ENCODE measurements around the gene JAG1.

The JAG1 gene

DNA sequence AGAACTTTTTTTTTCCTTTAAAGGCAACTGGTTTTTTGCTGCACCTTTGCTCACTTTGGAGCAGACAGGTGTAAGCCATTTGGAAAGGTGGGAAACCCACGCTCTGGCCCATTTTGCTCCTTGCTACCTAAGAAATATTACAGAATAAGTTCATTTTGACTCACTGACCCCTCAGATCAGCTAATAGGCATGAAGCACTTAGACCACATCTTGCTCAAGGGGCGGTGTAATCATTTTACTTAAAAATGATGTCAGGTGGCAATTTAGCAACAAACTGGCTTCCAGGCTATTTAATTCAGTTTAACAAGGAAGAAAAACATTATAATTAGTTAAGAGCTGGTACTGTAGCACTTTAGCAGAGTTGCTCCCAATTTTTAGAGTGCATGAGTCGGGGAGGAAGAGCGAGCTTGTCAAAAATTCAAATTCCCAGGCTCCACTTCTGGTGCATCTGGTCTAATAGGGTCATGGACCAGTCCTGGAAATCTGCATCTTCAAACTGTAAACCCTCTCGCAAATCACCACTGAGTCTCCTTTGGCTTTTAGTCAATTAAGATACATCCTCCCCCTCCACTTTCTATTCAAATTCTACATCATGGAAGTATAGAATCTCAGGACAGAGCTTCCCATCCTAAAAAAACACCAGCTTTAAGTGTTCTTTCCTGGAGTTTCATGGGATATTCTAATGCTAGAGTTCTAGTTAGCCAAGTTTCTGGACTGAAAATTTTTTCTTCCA is 38.2 kb downstream of the JAG1 start:
- TF ChIP-seq, protein P1, sequence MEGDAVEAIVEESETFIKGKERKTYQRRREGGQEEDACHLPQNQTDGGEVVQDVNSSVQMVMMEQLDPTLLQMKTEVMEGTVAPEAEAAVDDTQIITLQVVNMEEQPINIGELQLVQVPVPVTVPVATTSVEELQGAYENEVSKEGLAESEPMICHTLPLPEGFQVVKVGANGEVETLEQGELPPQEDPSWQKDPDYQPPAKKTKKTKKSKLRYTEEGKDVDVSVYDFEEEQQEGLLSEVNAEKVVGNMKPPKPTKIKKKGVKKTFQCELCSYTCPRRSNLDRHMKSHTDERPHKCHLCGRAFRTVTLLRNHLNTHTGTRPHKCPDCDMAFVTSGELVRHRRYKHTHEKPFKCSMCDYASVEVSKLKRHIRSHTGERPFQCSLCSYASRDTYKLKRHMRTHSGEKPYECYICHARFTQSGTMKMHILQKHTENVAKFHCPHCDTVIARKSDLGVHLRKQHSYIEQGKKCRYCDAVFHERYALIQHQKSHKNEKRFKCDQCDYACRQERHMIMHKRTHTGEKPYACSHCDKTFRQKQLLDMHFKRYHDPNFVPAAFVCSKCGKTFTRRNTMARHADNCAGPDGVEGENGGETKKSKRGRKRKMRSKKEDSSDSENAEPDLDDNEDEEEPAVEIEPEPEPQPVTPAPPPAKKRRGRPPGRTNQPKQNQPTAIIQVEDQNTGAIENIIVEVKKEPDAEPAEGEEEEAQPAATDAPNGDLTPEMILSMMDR (IDR thresholded peaks at IDR 0.05; ENCODE audit: low read depth, low read length, missing control alignments) = no peak
- no peak for DNase-seq (ENCODE audit: extremely low read depth, low read depth)
- no peak overlapping the region for H3K4me3 ChIP-seq (replicated peaks; ENCODE audit: low read depth, low read length)

DNA sequence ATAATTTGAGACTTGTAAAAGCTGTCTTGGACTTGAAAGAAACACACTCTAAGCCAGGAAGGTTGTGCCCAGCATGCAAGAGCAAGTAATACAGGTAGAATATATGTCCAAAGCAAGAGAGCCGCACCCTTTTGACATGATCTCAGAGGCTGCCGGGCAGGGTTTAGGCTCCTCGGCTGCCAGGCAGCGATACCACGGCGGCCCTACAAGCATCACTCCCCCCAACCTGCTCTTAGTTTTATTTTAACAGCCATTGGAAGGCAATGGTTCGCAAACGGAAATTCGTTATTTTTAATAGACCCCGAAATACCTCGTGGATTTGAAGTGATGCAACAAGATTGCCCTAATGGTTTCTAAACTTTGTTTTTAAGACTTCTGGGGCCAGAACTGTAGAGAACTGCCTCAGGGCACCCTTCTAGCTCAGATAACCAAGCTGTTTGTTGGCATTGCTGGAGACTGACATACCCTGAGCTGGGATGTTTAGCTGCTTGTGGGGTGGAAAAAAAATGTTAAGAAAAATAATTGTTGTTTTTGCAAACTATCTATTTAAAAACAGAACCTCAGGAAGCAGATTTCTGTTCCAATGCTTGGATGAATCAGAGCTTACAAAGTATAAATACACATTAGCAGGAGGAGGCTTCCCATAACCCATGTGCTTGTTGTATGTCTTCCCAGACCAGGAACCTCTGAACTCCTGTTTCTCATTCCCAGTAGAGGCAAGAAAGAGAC is 39.0 kb downstream of the JAG1 start:
- H3K4me3 ChIP-seq (replicated peaks; ENCODE audit: low read depth, low read length) = no peak overlapping the region
- TF ChIP-seq, protein P1 (IDR thresholded peaks at IDR 0.05; ENCODE audit: low read depth, low read length, missing control alignments) = no peak
- no peak for DNase-seq (ENCODE audit: extremely low read depth, low read depth)

DNA sequence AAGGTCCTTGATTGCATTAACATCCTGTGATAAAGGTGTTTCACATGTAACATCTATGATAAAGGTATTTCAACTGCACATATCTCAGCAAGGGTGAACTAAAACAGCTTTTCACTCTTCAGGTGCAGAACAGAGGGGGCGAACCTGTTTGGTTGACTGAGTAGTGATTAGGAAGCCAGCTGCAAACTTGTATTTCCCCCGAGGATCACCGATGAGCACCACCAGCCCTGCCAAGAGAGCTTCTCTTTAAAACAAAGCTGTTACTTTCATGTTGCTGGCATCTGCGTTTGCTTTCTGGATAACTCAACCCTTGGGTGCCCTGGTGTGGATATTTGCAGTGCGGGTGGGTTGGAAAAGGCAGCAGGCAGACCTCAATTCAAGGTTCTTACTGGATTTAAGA is 39.6 kb downstream of the JAG1 start:
- DNase-seq (ENCODE audit: extremely low read depth, low read depth) = no peak
- TF ChIP-seq, protein P1 (IDR thresholded peaks at IDR 0.05; ENCODE audit: low read depth, low read length, missing control alignments) = no peak
- H3K4me3 ChIP-seq (replicated peaks; ENCODE audit: low read depth, low read length) = no peak overlapping the region

DNA sequence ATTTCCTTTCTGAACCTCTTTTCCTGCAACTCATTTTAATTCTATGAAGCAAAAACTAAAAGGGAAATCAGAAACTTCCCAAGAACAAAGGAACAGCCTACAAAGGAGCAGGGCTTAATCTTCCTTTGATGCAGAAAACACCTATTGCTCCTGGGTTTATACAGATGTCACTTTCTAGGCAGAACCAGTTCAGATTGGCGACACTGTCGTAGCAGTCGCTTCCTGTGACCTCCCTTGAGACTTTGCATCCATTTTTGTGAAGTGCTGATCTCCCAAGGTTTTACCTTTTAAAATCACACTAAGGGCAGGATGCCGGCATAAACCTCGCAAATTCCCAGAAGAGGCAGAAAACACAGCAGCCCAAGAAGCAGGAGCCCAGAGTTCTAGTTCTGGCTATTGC is 40.1 kb downstream of the JAG1 start:
- TF ChIP-seq, protein P1 (IDR thresholded peaks at IDR 0.05; ENCODE audit: low read depth, low read length, missing control alignments) = no peak
- H3K4me3 ChIP-seq (replicated peaks; ENCODE audit: low read depth, low read length) = no peak overlapping the region
- no peak for DNase-seq (ENCODE audit: extremely low read depth, low read depth)

DNA sequence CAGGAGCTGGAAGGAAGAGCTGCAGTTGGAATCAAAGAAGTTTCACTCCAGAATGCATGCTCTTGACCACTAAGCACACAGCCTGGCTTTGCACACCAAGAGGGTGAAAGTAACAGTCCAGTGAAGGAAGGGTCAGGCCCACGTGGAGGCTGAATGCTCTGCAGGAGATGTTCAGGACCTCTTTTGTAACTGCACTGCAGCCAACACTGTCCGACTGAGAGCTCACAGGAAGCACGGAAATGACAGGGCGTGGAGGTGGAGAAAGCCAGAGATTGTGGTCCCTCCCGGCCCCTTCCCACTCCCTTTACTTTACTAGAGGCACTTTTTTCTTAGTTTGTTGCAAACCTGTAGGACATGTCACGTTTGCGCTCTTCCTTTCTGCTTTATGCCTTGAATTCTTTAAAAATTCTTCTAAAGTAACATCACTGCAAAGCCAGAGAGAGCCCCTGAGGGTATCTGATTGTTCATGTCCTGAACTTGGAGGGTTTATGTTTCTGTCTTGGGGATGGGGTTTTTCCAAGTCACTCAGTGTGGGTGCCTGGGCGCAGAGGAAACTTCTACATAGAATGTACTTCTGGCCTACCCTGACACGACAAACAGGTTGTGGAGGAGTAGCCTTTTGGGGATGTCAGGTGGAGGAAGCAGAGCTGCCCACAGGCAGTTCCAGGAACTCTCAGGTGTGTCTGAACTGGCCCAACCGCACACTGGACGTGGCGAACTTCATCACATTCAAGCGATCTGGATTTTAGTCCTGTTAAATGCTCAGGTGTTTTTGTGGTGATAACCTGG is 40.9 kb downstream of the JAG1 start:
- TF ChIP-seq, protein P1 (IDR thresholded peaks at IDR 0.05; ENCODE audit: low read depth, low read length, missing control alignments) = no peak
- no peak for DNase-seq (ENCODE audit: extremely low read depth, low read depth)
- no peak overlapping the region for H3K4me3 ChIP-seq (replicated peaks; ENCODE audit: low read depth, low read length)

DNA sequence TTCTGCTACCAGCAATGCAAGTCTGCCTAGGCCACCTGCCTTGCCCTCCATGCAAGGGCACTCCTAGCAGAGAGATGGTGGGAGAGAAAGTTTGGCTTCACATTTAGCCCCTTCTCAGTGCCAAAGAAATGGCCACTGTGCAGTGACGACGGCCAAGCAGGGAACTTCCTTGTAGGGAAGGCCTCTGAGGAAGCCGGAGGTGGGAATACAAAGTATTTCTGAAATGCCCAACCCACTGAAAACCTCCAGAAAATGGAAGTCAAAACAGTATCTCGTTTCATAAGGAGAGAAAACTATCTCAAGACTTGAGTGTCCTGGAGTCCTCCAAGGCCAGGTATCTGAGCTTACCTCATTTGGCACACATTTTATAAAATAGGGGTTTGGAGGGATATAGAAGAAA is 42.7 kb downstream of the JAG1 start:
- TF ChIP-seq, protein P1 (IDR thresholded peaks at IDR 0.05; ENCODE audit: low read depth, low read length, missing control alignments) = no peak
- DNase-seq (ENCODE audit: extremely low read depth, low read depth) = no peak
- H3K4me3 ChIP-seq (replicated peaks; ENCODE audit: low read depth, low read length) = no peak overlapping the region
